Muscle layer of duodenum (tissue), 2 donors: ENCODE data around the gene F2.

Experiments used
- H3K27ac ChIP-seq: one replicate; pipeline ENCODE4 v1.7.0; 2013; ENCODE audit warnings: mild to moderate bottlenecking, low read length
- H3K27me3 ChIP-seq: one replicate; pipeline ENCODE4 v1.7.0; 2013; ENCODE audit warnings: low read depth, mild to moderate bottlenecking, control low read depth, low read length
- H3K36me3 ChIP-seq, 2 donors: one replicate each; pipeline ENCODE4 v1.7.0; 2013; ENCODE audit warnings: low read length in 2 of 2, control low read depth in 1 of 2, mild to moderate bottlenecking in 1 of 2; ENCODE audit not compliant: insufficient read depth in 2 of 2, control insufficient read depth in 1 of 2
- H3K4me1 ChIP-seq, 2 donors: one replicate each; pipeline ENCODE4 v1.7.0; 2013; ENCODE audit warnings: low read length in 2 of 2, mild to moderate bottlenecking in 2 of 2, control low read depth in 1 of 2, moderate library complexity in 1 of 2; ENCODE audit not compliant: insufficient read depth in 2 of 2, control insufficient read depth in 1 of 2
- H3K4me3 ChIP-seq, 2 donors: one replicate each; pipeline ENCODE4 v1.7.0; 2013; ENCODE audit warnings: low read length in 2 of 2, low read depth in 1 of 2, mild to moderate bottlenecking in 1 of 2
- H3K9me3 ChIP-seq, 2 donors: one replicate each; pipeline ENCODE4 v1.7.0; 2013; ENCODE audit warnings: low read length in 2 of 2, control low read depth in 1 of 2, mild to moderate bottlenecking in 1 of 2; ENCODE audit not compliant: control insufficient read depth in 1 of 2
- donor health status: healthy.

Gene F2

GRCh38 chr11:46690702-46691101 lies 28.3 kb upstream of the F2 start:
- Histone ChIP-seq H3K36me3 (peaks cover 49 to 61% of the 10 kb centered on the region in 2 donors), H3K9me3 (no peaks in the 10 kb centered on the region), H3K4me3 (no peak overlapping the region), H3K27ac (no peak overlapping the region), H3K27me3 (no peaks in the 10 kb centered on the region), H3K4me1 (peaks cover 0 to 31% of the 10 kb centered on the region in 2 donors)

- no peak overlapping the region for H3K4me3 ChIP-seq
- no peak overlapping the region for H3K27ac ChIP-seq
- H3K9me3 ChIP-seq, result no peaks in the 10 kb centered on the region
- H3K4me1 ChIP-seq, result peaks cover 3 to 47% of the 10 kb centered on the region in 2 donors
- no peaks in the 10 kb centered on the region for H3K27me3 ChIP-seq
- peaks cover 50 to 54% of the 10 kb centered on the region in 2 donors for H3K36me3 ChIP-seq
Observed at GRCh38 chr11:46692450-46692849, 26.6 kb upstream of the F2 start.

GRCh38 chr11:46693597-46694012 lies 25.4 kb upstream of the F2 start:
- no peak overlapping the region for H3K4me3 ChIP-seq
- no peaks in the 10 kb centered on the region for H3K27me3 ChIP-seq
- peaks cover 42% of the 10 kb centered on the region in 2 donors for H3K36me3 ChIP-seq
- H3K4me1 ChIP-seq, result peaks cover 7 to 47% of the 10 kb centered on the region in 2 donors
- H3K27ac ChIP-seq, result no peak overlapping the region
- H3K9me3 ChIP-seq, result no peaks in the 10 kb centered on the region

- Histone ChIP-seq H3K36me3 (peaks cover 40 to 42% of the 10 kb centered on the region in 2 donors), H3K27ac (no peak overlapping the region), H3K4me1 (peaks cover 12 to 51% of the 10 kb centered on the region in 2 donors), H3K4me3 (no peak overlapping the region), H3K9me3 (no peaks in the 10 kb centered on the region), H3K27me3 (no peaks in the 10 kb centered on the region)
Observed at GRCh38 chr11:46694072-46694471, 24.9 kb upstream of the F2 start.

GRCh38 chr11:46694607-46695006 lies 24.4 kb upstream of the F2 start:
- Histone ChIP-seq H3K4me1 (peaks cover 14 to 57% of the 10 kb centered on the region in 2 donors), H3K27me3 (no peaks in the 10 kb centered on the region), H3K4me3 (no peak overlapping the region), H3K9me3 (no peaks in the 10 kb centered on the region), H3K27ac (no peak overlapping the region), H3K36me3 (peaks cover 38 to 42% of the 10 kb centered on the region in 2 donors)

GRCh38 chr11:46695345-46696211 lies 23.4 kb upstream of the F2 start:
- Histone ChIP-seq H3K4me1 (peaks cover 14 to 63% of the 10 kb centered on the region in 2 donors), H3K36me3 (peaks cover 35 to 38% of the 10 kb centered on the region in 2 donors), H3K4me3 (no peak overlapping the region)

GRCh38 chr11:46696212-46696558 lies 22.8 kb upstream of the F2 start:
- H3K27ac ChIP-seq, result no peak overlapping the region
- peaks cover 14 to 64% of the 10 kb centered on the region in 2 donors for H3K4me1 ChIP-seq
- H3K4me3 ChIP-seq, result no peak overlapping the region

More at GRCh38 chr11:46695345-46696211, 23.4 kb upstream of the F2 start:
- no peaks in the 10 kb centered on the region for H3K27me3 ChIP-seq
- no peaks in the 10 kb centered on the region for H3K9me3 ChIP-seq
- H3K27ac ChIP-seq, result no peak overlapping the region

GRCh38 chr11:46697303-46697702 lies 21.7 kb upstream of the F2 start:
- peak overlapping the region in 1 of 2 donors; percentile 23 for H3K4me3 ChIP-seq
- H3K27ac ChIP-seq, result peak overlapping the region; percentile 51
- peaks cover 23 to 32% of the 10 kb centered on the region in 2 donors for H3K36me3 ChIP-seq
- H3K9me3 ChIP-seq, result no peaks in the 10 kb centered on the region
- H3K4me1 ChIP-seq, result peaks cover 19 to 75% of the 10 kb centered on the region in 2 donors
- H3K27me3 ChIP-seq, result no peaks in the 10 kb centered on the region

More at GRCh38 chr11:46696212-46696558, 22.8 kb upstream of the F2 start:
- no peaks in the 10 kb centered on the region for H3K27me3 ChIP-seq
- peaks cover 29 to 38% of the 10 kb centered on the region in 2 donors for H3K36me3 ChIP-seq
- H3K9me3 ChIP-seq, result no peaks in the 10 kb centered on the region

- Histone ChIP-seq H3K4me3 (peak overlapping the region in 1 of 2 donors; percentile 23), H3K27ac (peak overlapping the region; percentile 51), H3K9me3 (no peaks in the 10 kb centered on the region), H3K36me3 (peaks cover 25 to 34% of the 10 kb centered on the region in 2 donors), H3K4me1 (peaks cover 19 to 79% of the 10 kb centered on the region in 2 donors), H3K27me3 (no peaks in the 10 kb centered on the region)
Observed at GRCh38 chr11:46697723-46698122, 21.3 kb upstream of the F2 start.

- H3K36me3 ChIP-seq, result peaks cover 32 to 38% of the 10 kb centered on the region in 2 donors
- no peaks in the 10 kb centered on the region for H3K27me3 ChIP-seq
- peak overlapping the region in 1 of 2 donors; percentile 42 for H3K4me3 ChIP-seq
- H3K9me3 ChIP-seq, result no peaks in the 10 kb centered on the region
- peaks cover 19 to 81% of the 10 kb centered on the region in 2 donors for H3K4me1 ChIP-seq
- peak overlapping the region; percentile 40 for H3K27ac ChIP-seq
Observed at GRCh38 chr11:46698597-46698996, 20.4 kb upstream of the F2 start.

GRCh38 chr11:46700241-46701077 lies 18.6 kb upstream of the F2 start, which contains the start of the genes ARHGAP1 and ZNF408:
ARHGAP1 (minus strand) TSS chr11:46700619; CDS start chr11:46696107, 4,512 bp downstream.
ZNF408 (plus strand) TSS chr11:46701031; CDS start chr11:46701048, 17 bp downstream.
- Histone ChIP-seq H3K27me3 (no peaks in the 10 kb centered on the region), H3K27ac (peak within 1 kb of the TSS; percentile 97), H3K9me3 (no peaks in the 10 kb centered on the region), H3K4me1 (peaks cover 19 to 65% of the 10 kb centered on the region in 2 donors), H3K36me3 (peaks cover 32 to 38% of the 10 kb centered on the region in 2 donors), H3K4me3 (peak within 1 kb of the TSS; percentile 98 to 100)
